Measurements from ENCODE around the gene KCNJ16.

GRCh38 chr17:70041061-70041460 is 34.0 kb upstream of the KCNJ16 start:
- TF ChIP-seq, protein P1, sequence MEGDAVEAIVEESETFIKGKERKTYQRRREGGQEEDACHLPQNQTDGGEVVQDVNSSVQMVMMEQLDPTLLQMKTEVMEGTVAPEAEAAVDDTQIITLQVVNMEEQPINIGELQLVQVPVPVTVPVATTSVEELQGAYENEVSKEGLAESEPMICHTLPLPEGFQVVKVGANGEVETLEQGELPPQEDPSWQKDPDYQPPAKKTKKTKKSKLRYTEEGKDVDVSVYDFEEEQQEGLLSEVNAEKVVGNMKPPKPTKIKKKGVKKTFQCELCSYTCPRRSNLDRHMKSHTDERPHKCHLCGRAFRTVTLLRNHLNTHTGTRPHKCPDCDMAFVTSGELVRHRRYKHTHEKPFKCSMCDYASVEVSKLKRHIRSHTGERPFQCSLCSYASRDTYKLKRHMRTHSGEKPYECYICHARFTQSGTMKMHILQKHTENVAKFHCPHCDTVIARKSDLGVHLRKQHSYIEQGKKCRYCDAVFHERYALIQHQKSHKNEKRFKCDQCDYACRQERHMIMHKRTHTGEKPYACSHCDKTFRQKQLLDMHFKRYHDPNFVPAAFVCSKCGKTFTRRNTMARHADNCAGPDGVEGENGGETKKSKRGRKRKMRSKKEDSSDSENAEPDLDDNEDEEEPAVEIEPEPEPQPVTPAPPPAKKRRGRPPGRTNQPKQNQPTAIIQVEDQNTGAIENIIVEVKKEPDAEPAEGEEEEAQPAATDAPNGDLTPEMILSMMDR (conservative IDR thresholded peaks at IDR 0.05; ENCODE audit: low read depth, low read length) = no peak
- no peak for TF ChIP-seq EZH2 (IDR thresholded peaks at IDR 0.05; ENCODE audit: borderline replicate concordance, low read depth, low read length, poor library complexity, severe bottlenecking)

Data from A673 (cell line).